Measurements from ENCODE around the gene SMAD1.

Gene SMAD1

GRCh38 chr4:145505995-145506394, 24.3 kb downstream of the SMAD1 start:
- no CpG with 5 or more reads among the region's 3 CpGs for WGBS (ENCODE audit: extremely low coverage, insufficient coverage, low lambda C conversion rate)
- Histone ChIP-seq H4K8ac (ENCODE audit: low read depth, low read length) (no peak overlapping the region), H3K4me2 (ENCODE audit: low read length) (no peak overlapping the region), H3K27me3 (ENCODE audit: insufficient read depth, low read length, poor library complexity) (no peaks in the 10 kb centered on the region), H3K4me1 (ENCODE audit: control insufficient read depth, low read depth, low read length) (no peaks in the 10 kb centered on the region), H4K5ac (ENCODE audit: low read length) (no peak overlapping the region), H2BK15ac (replicated peaks; ENCODE audit: low read depth) (no peak overlapping the region), H3K79me2 (ENCODE audit: control insufficient read depth, insufficient read depth, low read length) (peaks cover 15% of the 10 kb centered on the region), H3K4ac (ENCODE audit: low read depth, low read length) (no peak overlapping the region), H2BK5ac (ENCODE audit: low read length) (no peak overlapping the region), H3K79me1 (ENCODE audit: low read length) (peaks cover 4% of the 10 kb centered on the region), H2AK5ac (ENCODE audit: low read length) (no peak overlapping the region), H3K9ac (ENCODE audit: low read length) (no peak overlapping the region), H2BK120ac (ENCODE audit: low read depth, low read length) (no peak overlapping the region), H3K56ac (ENCODE audit: low read length) (no peak overlapping the region), H3K27ac (ENCODE audit: low read depth, low read length) (no peak overlapping the region), H3K23ac (ENCODE audit: low read length) (no peak overlapping the region), H3K36me3 (ENCODE audit: control insufficient read depth, insufficient read depth, low read length) (no peaks in the 10 kb centered on the region), H3K4me3 (ENCODE audit: low read length) (no peak overlapping the region), H3K18ac (ENCODE audit: low read length) (no peak overlapping the region)
- no peak for DNase-seq

- H3K4me3 ChIP-seq (ENCODE audit: low read length) = no peak overlapping the region
- no peak overlapping the region for H4K5ac ChIP-seq (ENCODE audit: low read length)
- no peak overlapping the region for H2BK15ac ChIP-seq (replicated peaks; ENCODE audit: low read depth)
- no peak overlapping the region for H3K18ac ChIP-seq (ENCODE audit: low read length)
- H3K23ac ChIP-seq (ENCODE audit: low read length) = no peak overlapping the region
- no peak overlapping the region for H3K4ac ChIP-seq (ENCODE audit: low read depth, low read length)
- H3K4me2 ChIP-seq (ENCODE audit: low read length) = no peak overlapping the region
- H3K79me2 ChIP-seq (ENCODE audit: control insufficient read depth, insufficient read depth, low read length) = peaks cover 11% of the 10 kb centered on the region
- H4K8ac ChIP-seq (ENCODE audit: low read depth, low read length) = no peak overlapping the region
- peaks cover 3% of the 10 kb centered on the region for H3K79me1 ChIP-seq (ENCODE audit: low read length)
- DNase-seq = no peak
- no peak overlapping the region for H3K27ac ChIP-seq (ENCODE audit: low read depth, low read length)
- H3K36me3 ChIP-seq (ENCODE audit: control insufficient read depth, insufficient read depth, low read length) = no peaks in the 10 kb centered on the region
- H2BK120ac ChIP-seq (ENCODE audit: low read depth, low read length) = no peak overlapping the region
- no peaks in the 10 kb centered on the region for H3K4me1 ChIP-seq (ENCODE audit: control insufficient read depth, low read depth, low read length)
- H3K9ac ChIP-seq (ENCODE audit: low read length) = no peak overlapping the region
- H2BK5ac ChIP-seq (ENCODE audit: low read length) = no peak overlapping the region
- no peaks in the 10 kb centered on the region for H3K27me3 ChIP-seq (ENCODE audit: insufficient read depth, low read length, poor library complexity)
- WGBS (ENCODE audit: extremely low coverage, insufficient coverage, low lambda C conversion rate) = no CpG with 5 or more reads among the region's 1 CpG
- no peak overlapping the region for H3K56ac ChIP-seq (ENCODE audit: low read length)
- H2AK5ac ChIP-seq (ENCODE audit: low read length) = no peak overlapping the region
Observed at GRCh38 chr4:145507636-145508035, 26.0 kb downstream of the SMAD1 start.

GRCh38 chr4:145511913-145512522, 30.4 kb downstream of the SMAD1 start:
- Histone ChIP-seq H3K79me2 (ENCODE audit: control insufficient read depth, insufficient read depth, low read length) (peaks cover 11% of the 10 kb centered on the region), H3K4me2 (ENCODE audit: low read length) (no peak overlapping the region), H2BK15ac (replicated peaks; ENCODE audit: low read depth) (no peak overlapping the region), H3K27ac (ENCODE audit: low read depth, low read length) (no peak overlapping the region), H2BK120ac (ENCODE audit: low read depth, low read length) (no peak overlapping the region), H2AK5ac (ENCODE audit: low read length) (no peak overlapping the region), H3K36me3 (ENCODE audit: control insufficient read depth, insufficient read depth, low read length) (no peaks in the 10 kb centered on the region), H3K4me3 (ENCODE audit: low read length) (no peak overlapping the region), H3K4me1 (ENCODE audit: control insufficient read depth, low read depth, low read length) (no peaks in the 10 kb centered on the region), H3K79me1 (ENCODE audit: low read length) (peaks cover 9% of the 10 kb centered on the region), H4K5ac (ENCODE audit: low read length) (no peak overlapping the region), H3K9ac (ENCODE audit: low read length) (no peak overlapping the region), H3K23ac (ENCODE audit: low read length) (no peak overlapping the region), H3K4ac (ENCODE audit: low read depth, low read length) (no peak overlapping the region), H3K18ac (ENCODE audit: low read length) (no peak overlapping the region), H3K56ac (ENCODE audit: low read length) (no peak overlapping the region), H2BK5ac (ENCODE audit: low read length) (no peak overlapping the region), H4K8ac (ENCODE audit: low read depth, low read length) (no peak overlapping the region), H3K27me3 (ENCODE audit: insufficient read depth, low read length, poor library complexity) (no peaks in the 10 kb centered on the region)
- DNase-seq = peak; percentile 59
- no CpG with 5 or more reads among the region's 2 CpGs for WGBS (ENCODE audit: extremely low coverage, insufficient coverage, low lambda C conversion rate)

- no peak for DNase-seq
- Histone ChIP-seq H3K79me1 (ENCODE audit: low read length) (peaks cover 10% of the 10 kb centered on the region), H3K4me1 (ENCODE audit: control insufficient read depth, low read depth, low read length) (no peaks in the 10 kb centered on the region), H2BK5ac (ENCODE audit: low read length) (no peak overlapping the region), H3K27me3 (ENCODE audit: insufficient read depth, low read length, poor library complexity) (no peaks in the 10 kb centered on the region), H3K79me2 (ENCODE audit: control insufficient read depth, insufficient read depth, low read length) (peaks cover 14% of the 10 kb centered on the region), H4K8ac (ENCODE audit: low read depth, low read length) (no peak overlapping the region), H3K36me3 (ENCODE audit: control insufficient read depth, insufficient read depth, low read length) (no peaks in the 10 kb centered on the region), H3K4me3 (ENCODE audit: low read length) (no peak overlapping the region), H3K4me2 (ENCODE audit: low read length) (no peak overlapping the region), H2BK15ac (replicated peaks; ENCODE audit: low read depth) (no peak overlapping the region), H3K27ac (ENCODE audit: low read depth, low read length) (no peak overlapping the region), H2BK120ac (ENCODE audit: low read depth, low read length) (no peak overlapping the region), H3K9ac (ENCODE audit: low read length) (no peak overlapping the region), H3K56ac (ENCODE audit: low read length) (no peak overlapping the region), H3K23ac (ENCODE audit: low read length) (no peak overlapping the region), H3K18ac (ENCODE audit: low read length) (no peak overlapping the region), H4K5ac (ENCODE audit: low read length) (no peak overlapping the region), H3K4ac (ENCODE audit: low read depth, low read length) (no peak overlapping the region), H2AK5ac (ENCODE audit: low read length) (no peak overlapping the region)
- no CpG with 5 or more reads among the region's 4 CpGs for WGBS (ENCODE audit: extremely low coverage, insufficient coverage, low lambda C conversion rate)
Observed at GRCh38 chr4:145513020-145513621, 31.5 kb downstream of the SMAD1 start.

GRCh38 chr4:145520172-145520571, 38.5 kb downstream of the SMAD1 start:
- Histone ChIP-seq H3K4me3 (ENCODE audit: low read length) (no peak overlapping the region), H3K4ac (ENCODE audit: low read depth, low read length) (no peak overlapping the region), H2AK5ac (ENCODE audit: low read length) (no peak overlapping the region), H2BK5ac (ENCODE audit: low read length) (no peak overlapping the region), H3K9ac (ENCODE audit: low read length) (no peak overlapping the region), H3K4me2 (ENCODE audit: low read length) (no peak overlapping the region), H3K27ac (ENCODE audit: low read depth, low read length) (no peak overlapping the region), H3K79me1 (ENCODE audit: low read length) (peaks cover 11% of the 10 kb centered on the region), H4K8ac (ENCODE audit: low read depth, low read length) (no peak overlapping the region), H3K56ac (ENCODE audit: low read length) (no peak overlapping the region), H3K79me2 (ENCODE audit: control insufficient read depth, insufficient read depth, low read length) (peaks cover 9% of the 10 kb centered on the region), H2BK120ac (ENCODE audit: low read depth, low read length) (no peak overlapping the region), H2BK15ac (replicated peaks; ENCODE audit: low read depth) (no peak overlapping the region), H3K18ac (ENCODE audit: low read length) (no peak overlapping the region), H3K4me1 (ENCODE audit: control insufficient read depth, low read depth, low read length) (peaks cover 1% of the 10 kb centered on the region), H4K5ac (ENCODE audit: low read length) (no peak overlapping the region), H3K27me3 (ENCODE audit: insufficient read depth, low read length, poor library complexity) (no peaks in the 10 kb centered on the region), H3K36me3 (ENCODE audit: control insufficient read depth, insufficient read depth, low read length) (no peaks in the 10 kb centered on the region), H3K23ac (ENCODE audit: low read length) (no peak overlapping the region)
- WGBS (ENCODE audit: extremely low coverage, insufficient coverage, low lambda C conversion rate) = no CpG with 5 or more reads among the region's 1 CpG
- DNase-seq = no peak

- Histone ChIP-seq H3K4ac (ENCODE audit: low read depth, low read length) (no peak overlapping the region), H4K5ac (ENCODE audit: low read length) (no peak overlapping the region), H3K36me3 (ENCODE audit: control insufficient read depth, insufficient read depth, low read length) (no peaks in the 10 kb centered on the region), H3K4me3 (ENCODE audit: low read length) (no peak overlapping the region), H2BK15ac (replicated peaks; ENCODE audit: low read depth) (no peak overlapping the region), H2AK5ac (ENCODE audit: low read length) (no peak overlapping the region), H3K79me2 (ENCODE audit: control insufficient read depth, insufficient read depth, low read length) (peaks cover 11% of the 10 kb centered on the region), H4K8ac (ENCODE audit: low read depth, low read length) (no peak overlapping the region), H2BK120ac (ENCODE audit: low read depth, low read length) (no peak overlapping the region), H3K4me2 (ENCODE audit: low read length) (no peak overlapping the region), H3K9ac (ENCODE audit: low read length) (no peak overlapping the region), H2BK5ac (ENCODE audit: low read length) (no peak overlapping the region), H3K27ac (ENCODE audit: low read depth, low read length) (no peak overlapping the region), H3K4me1 (ENCODE audit: control insufficient read depth, low read depth, low read length) (peaks cover 6% of the 10 kb centered on the region), H3K27me3 (ENCODE audit: insufficient read depth, low read length, poor library complexity) (no peaks in the 10 kb centered on the region), H3K23ac (ENCODE audit: low read length) (no peak overlapping the region), H3K56ac (ENCODE audit: low read length) (no peak overlapping the region), H3K79me1 (ENCODE audit: low read length) (peaks cover 13% of the 10 kb centered on the region), H3K18ac (ENCODE audit: low read length) (no peak overlapping the region)
- no peak for DNase-seq
- no CpG with 5 or more reads among the region's 2 CpGs for WGBS (ENCODE audit: extremely low coverage, insufficient coverage, low lambda C conversion rate)
Observed at GRCh38 chr4:145521282-145521681, 39.6 kb downstream of the SMAD1 start.
